ENCODE results near the gene ST14. TPM values are rescaled to one million over a fixed set of nuclear protein-coding genes. Genes with fewer than 3 reads are reported as not detected.
"Not testable (repeated sequence)": the region's sequence is repeated elsewhere in the genome, so short reads cannot be mapped to it uniquely, and the experiment has no call there.

The ST14 gene
- total RNA-seq, 1 experiment from 2014 or later, result 1.8 TPM

- intact Hi-C loops (cut with micrococcal nuclease; ENCODE audit: unreplicated experiment), result no loop called here
- H3K27ac ChIP-seq (ENCODE audit: low read length), result no peak overlapping the region
- H3K27me3 ChIP-seq (ENCODE audit: control insufficient read depth, insufficient read depth, low read length), result no peaks in the 10 kb centered on the region
- H3K36me3 ChIP-seq (ENCODE audit: control insufficient read depth, insufficient read depth, low read length), result no peaks in the 10 kb centered on the region
- ATAC-seq, result no peak
- DNase-seq (ENCODE audit: low read depth, low spot score), result no peak
- BruUV-seq (replicated peaks), result no TSS peak
- TF ChIP-seq REST (IDR thresholded peaks at IDR 0.05; ENCODE audit: insufficient read depth in 1 of 2, low read depth in 2 of 2, low read length in 1 of 2), result no peak
- TF ChIP-seq SIN3A (IDR thresholded peaks at IDR 0.05; ENCODE audit: borderline replicate concordance, insufficient read depth, low read depth, low read length), result no peak
- no peak for TF ChIP-seq POLR2AphosphoS5 (IDR thresholded peaks at IDR 0.05; ENCODE audit: low read depth, low read length)
- TF ChIP-seq CTCF (IDR thresholded peaks at IDR 0.05), result no peak
- TF ChIP-seq TCF7L2 (IDR thresholded peaks at IDR 0.05; ENCODE audit: low read depth, low read length), result no peak
- ChIA-PET POLR2A (no interaction called here), CTCF (no interaction called here)
- H3K4me3 ChIP-seq (ENCODE audit: low read depth in 2 of 2, low read length in 2 of 2), result no peak overlapping the region
- H3K9me3 ChIP-seq (ENCODE audit: control insufficient read depth, insufficient read depth, low read depth, low read length), result no peaks in the 10 kb centered on the region
- H3K4me1 ChIP-seq (ENCODE audit: control insufficient read depth, insufficient read depth, low read length), result no peaks in the 10 kb centered on the region
- in situ Hi-C loops (cut with HindIII; ENCODE audit: low pct_unique_long_range_greater_than_20kb, low sequenced_read_pairs), result no loop called here
Measured at GRCh38 chr11:130223291-130223971, 63.8 kb downstream of the ST14 start.

- POLR2A ChIA-PET, result no interaction called here
- H3K27ac ChIP-seq (ENCODE audit: low read length), result no peak overlapping the region
- no peak for ATAC-seq
- H3K27me3 ChIP-seq (ENCODE audit: control insufficient read depth, insufficient read depth, low read length), result no peaks in the 10 kb centered on the region
- CTCF ChIA-PET, result no interaction called here
- H3K36me3 ChIP-seq (ENCODE audit: control insufficient read depth, insufficient read depth, low read length), result peaks cover 5% of the 10 kb centered on the region; the same call in 1 of the 2 replicates
- TF ChIP-seq POLR2AphosphoS5 (IDR thresholded peaks at IDR 0.05; ENCODE audit: low read depth, low read length) (no peak), SIN3A (IDR thresholded peaks at IDR 0.05; ENCODE audit: borderline replicate concordance, insufficient read depth, low read depth, low read length) (no peak), REST (IDR thresholded peaks at IDR 0.05; ENCODE audit: insufficient read depth in 1 of 2, low read depth in 2 of 2, low read length in 1 of 2) (no peak), CTCF (IDR thresholded peaks at IDR 0.05) (no peak), TCF7L2 (IDR thresholded peaks at IDR 0.05; ENCODE audit: low read depth, low read length) (no peak)
- H3K4me3 ChIP-seq (ENCODE audit: low read depth in 2 of 2, low read length in 2 of 2), result no peak overlapping the region
- no TSS peak for BruUV-seq (replicated peaks)
- intact Hi-C loops (cut with micrococcal nuclease; ENCODE audit: unreplicated experiment) (no loop called here), in situ Hi-C loops (cut with HindIII; ENCODE audit: low pct_unique_long_range_greater_than_20kb, low sequenced_read_pairs) (no loop called here)
- H3K4me1 ChIP-seq (ENCODE audit: control insufficient read depth, insufficient read depth, low read length), result no peaks in the 10 kb centered on the region
- no peak for DNase-seq (ENCODE audit: low read depth, low spot score)
- no peaks in the 10 kb centered on the region for H3K9me3 ChIP-seq (ENCODE audit: control insufficient read depth, insufficient read depth, low read depth, low read length)
Measured at GRCh38 chr11:130227373-130227772, 67.8 kb downstream of the ST14 start.

- H3K4me3 ChIP-seq (ENCODE audit: low read depth in 2 of 2, low read length in 2 of 2); POLR2A ChIA-PET; intact Hi-C loops (cut with micrococcal nuclease; ENCODE audit: unreplicated experiment); BruUV-seq (replicated peaks); in situ Hi-C loops (cut with HindIII; ENCODE audit: low pct_unique_long_range_greater_than_20kb, low sequenced_read_pairs); H3K27me3 ChIP-seq (ENCODE audit: control insufficient read depth, insufficient read depth, low read length); H3K27ac ChIP-seq (ENCODE audit: low read length); H3K4me1 ChIP-seq (ENCODE audit: control insufficient read depth, insufficient read depth, low read length); DNase-seq (ENCODE audit: low read depth, low spot score); H3K9me3 ChIP-seq (ENCODE audit: control insufficient read depth, insufficient read depth, low read depth, low read length); ATAC-seq; CTCF ChIA-PET: not testable (repeated sequence)
- H3K36me3 ChIP-seq (ENCODE audit: control insufficient read depth, insufficient read depth, low read length), result peaks cover 23% of the 10 kb centered on the region
Measured at GRCh38 chr11:130233486-130233885, 73.9 kb downstream of the ST14 start.
